Ishikawa (cell line): Measurements from ENCODE around the gene CEP85L.

Experiments
- CEBPB ChIP-seq: IDR thresholded peaks from 2 replicates; pipeline ENCODE4 v1.6.1; 2012
- CREB1 ChIP-seq: IDR thresholded peaks from 2 replicates; pipeline ENCODE4 v1.6.1; 2012; ENCODE audit warnings: low read depth
- EP300 ChIP-seq: IDR thresholded peaks from 2 replicates; pipeline ENCODE4 v1.6.1; 2012; ENCODE audit warnings: borderline replicate concordance
- FOXM1 ChIP-seq: IDR thresholded peaks from 2 replicates; pipeline ENCODE4 v1.6.1; 2012; ENCODE audit warnings: low read depth, borderline replicate concordance
- MAX ChIP-seq: IDR thresholded peaks from 2 replicates; pipeline ENCODE4 v1.6.1; 2012
- RAD21 ChIP-seq: IDR thresholded peaks from 2 replicates; pipeline ENCODE4 v1.6.1; 2012; ENCODE audit warnings: low read depth
- REST ChIP-seq: IDR thresholded peaks from 2 replicates; pipeline ENCODE4 v1.6.1; 2012; ENCODE audit warnings: low read depth, mild to moderate bottlenecking
- TAF1 ChIP-seq: IDR thresholded peaks from 2 replicates; pipeline ENCODE4 v1.6.1; 2012; ENCODE audit warnings: low read depth, mild to moderate bottlenecking
- TEAD4 ChIP-seq: IDR thresholded peaks from 2 replicates; pipeline ENCODE4 v1.6.1; 2012
- USF1 ChIP-seq: IDR thresholded peaks from 2 replicates; pipeline ENCODE4 v1.6.1; 2012
- YY1 ChIP-seq: IDR thresholded peaks from 2 replicates; pipeline ENCODE4 v1.6.1; 2012; ENCODE audit warnings: low read depth

GRCh38 chr6:118645395-118645794 is 6.0 kb downstream of the CEP85L start:
- no peak for TF ChIP-seq YY1
- no peak for TF ChIP-seq TAF1
- no peak for TF ChIP-seq CREB1
- TF ChIP-seq USF1: no peak
- TF ChIP-seq CEBPB: no peak
- TF ChIP-seq MAX: no peak
- TF ChIP-seq FOXM1: no peak
- TF ChIP-seq REST: no peak
- no peak for TF ChIP-seq RAD21
- TF ChIP-seq TEAD4: no peak
- TF ChIP-seq EP300: no peak
